Body of pancreas (tissue), 4 donors: ENCODE results near the gene PEPD.

Source experiments
- CTCF ChIP-seq, 7 experiments: fragments of 450-650 bp in 4 of 7; fragments of 200-600 bp in 3 of 7; sonication (generic) in 3 of 7; IDR thresholded peaks; one replicate each; pipeline ENCODE4 v1.5.1; 2016 to 2019; ENCODE audit warnings: antibody characterized with exemption in 7 of 7
- POLR2A ChIP-seq, 3 donors: fragments of 450-650 bp; IDR thresholded peaks; one replicate each; pipeline ENCODE4 v1.6.1; 2016; ENCODE audit warnings: antibody characterized with exemption in 3 of 3, mild to moderate bottlenecking in 2 of 3

- TF ChIP-seq CTCF (IDR thresholded peaks at IDR 0.05) (no peak), POLR2A (IDR thresholded peaks at IDR 0.05) (no peak)
Measured at GRCh38 chr19:33513424-33513823, 8.2 kb downstream of the PEPD start.
